HepG2 (cell line): Measurements from ENCODE around the gene CSH1. TPM values are rescaled to one million over a fixed set of nuclear protein-coding genes. Genes with fewer than 3 reads are reported as not detected.

ENCODE experiments used
- ATAC-seq: fragments of 200-7000 bp; cut with Tn5 transposase; 3 replicates; pipeline ENCODE4 v1.9.1; 2020; ENCODE audit warnings: mild to moderate bottlenecking, moderate library complexity
- BruUV-seq: library from RNA; stranded (reverse); fragments of 400-500 nt; replicated peaks from 2 replicates; lab custom pipeline; 2021; lab: Mats Ljungman, UMichigan
- CTCF ChIA-PET: fragments of 300-600 bp; formaldehyde crosslinking; extraction: SDS; loops from one replicate; lab custom pipeline; 2021; ENCODE audit warnings: low total read pairs, inconsistent platforms, low intra/inter-chr PET ratio; lab: Yijun Ruan, JAX
- POLR2A ChIA-PET: fragments of 350-600 bp; sonication (Branson Sonifier 250); formaldehyde crosslinking; loops from one replicate; lab custom pipeline; 2020; ENCODE audit warnings: antibody characterized with exemption, inconsistent platforms; lab: Yijun Ruan, JAX
- DNase-seq: peaks from one replicate; pipeline ENCODE4 v3.0.0-alpha.2; 2015; ENCODE audit warnings: low spot score
- FAIRE-seq: peaks from 3 replicates; lab custom pipeline; 2011; peaks lifted over from hg19 to GRCh38; lab: Jason Lieb, UNC
- H2AFZ ChIP-seq: one replicate; pipeline ENCODE4 v1.6.1; 2011; ENCODE audit warnings: low read length, inconsistent platforms
- H3K27ac ChIP-seq: fragments of 300-600 bp; 3 replicates; pipeline ENCODE4 v1.8.0; 2011; ENCODE audit warnings: mixed run types, mild to moderate bottlenecking, mixed read lengths, low read length, inconsistent platforms; ENCODE audit not compliant: insufficient read depth; ENCODE audit errors: extremely low read length
- H3K27me3 ChIP-seq, 2 experiments: fragments of 200-600 bp in 1 of 2; 2 replicates in 1 of 2; 3 replicates in 1 of 2; pipeline versions ENCODE4 v1.6.0 to v1.8.0; 2011; ENCODE audit warnings: low read length in 2 of 2, mild to moderate bottlenecking in 2 of 2, moderate library complexity in 2 of 2, inconsistent platforms in 1 of 2; ENCODE audit not compliant: insufficient read depth in 2 of 2, control insufficient read depth in 1 of 2
- H3K36me3 ChIP-seq, 2 experiments: fragments of 200-600 bp in 1 of 2; replicated peaks in 1 of 2; 2 replicates in 1 of 2; 3 replicates in 1 of 2; pipeline versions ENCODE4 v1.5.1 to v1.8.0; 2011; ENCODE audit warnings: low read length in 2 of 2, inconsistent platforms in 1 of 2; ENCODE audit not compliant: insufficient read depth in 2 of 2, control insufficient read depth in 1 of 2
- H3K4me1 ChIP-seq: 2 replicates; pipeline ENCODE4 v1.5.1; 2012; ENCODE audit warnings: low read length, inconsistent platforms; ENCODE audit not compliant: insufficient read depth
- H3K4me2 ChIP-seq: 2 replicates; pipeline ENCODE4 v1.6.0; 2011; ENCODE audit warnings: low read depth, low read length, inconsistent platforms
- H3K4me3 ChIP-seq, 3 experiments: fragments of 200-600 bp in 1 of 3; sonication (generic), shearing (Covaris generic) in 1 of 3; replicated peaks in 1 of 3; 2 replicates each; pipeline ENCODE4 v1.5.1; 2011 to 2016; ENCODE audit warnings: low read length in 3 of 3, inconsistent platforms in 2 of 3, low read depth in 2 of 3, mild to moderate bottlenecking in 2 of 3, control low read depth in 1 of 3, mixed read lengths in 1 of 3; ENCODE audit not compliant: insufficient read depth in 1 of 3
- H3K79me2 ChIP-seq: one replicate; pipeline ENCODE4 v1.6.1; 2011; ENCODE audit warnings: low read length, inconsistent platforms; ENCODE audit not compliant: insufficient read depth
- H3K9ac ChIP-seq: 2 replicates; pipeline ENCODE4 v1.6.0; 2011; ENCODE audit warnings: mild to moderate bottlenecking, low read depth, low read length, inconsistent platforms; ENCODE audit not compliant: insufficient read depth
- H3K9me3 ChIP-seq: 2 replicates; pipeline ENCODE4 v1.5.1; 2012; ENCODE audit warnings: mild to moderate bottlenecking, low read length
- H4K20me1 ChIP-seq: 2 replicates; pipeline ENCODE4 v1.6.0; 2011; ENCODE audit warnings: inconsistent platforms, mild to moderate bottlenecking, low read length, moderate library complexity; ENCODE audit not compliant: insufficient read depth
- ATF4 ChIP-seq, 2 experiments: fragments of 450-650 bp in 1 of 2; sonication (generic) in 1 of 2; formaldehyde crosslinking; IDR thresholded peaks; 2 replicates each; pipeline versions ENCODE4 v1.5.0 to v1.8.0; 2020 to 2022; ENCODE audit warnings: mild to moderate bottlenecking in 1 of 2, missing genetic modification reagents in 1 of 2
- DPF2 ChIP-seq: sonication (generic); formaldehyde crosslinking; IDR thresholded peaks from 2 replicates; pipeline ENCODE4 v1.4.0; 2020; ENCODE audit warnings: mild to moderate bottlenecking, low read depth, missing genetic modification reagents, borderline replicate concordance
- FLYWCH1 ChIP-seq: sonication (generic); formaldehyde crosslinking; IDR thresholded peaks from 2 replicates; pipeline ENCODE4 v1.8.1; 2023; ENCODE audit warnings: mild to moderate bottlenecking, missing genetic modification reagents
- FOSL2 ChIP-seq: sonication (generic); formaldehyde crosslinking; IDR thresholded peaks from 2 replicates; pipeline ENCODE4 v1.4.0; 2020; ENCODE audit warnings: missing genetic modification reagents
- GTF2F1 ChIP-seq: fragments of 150-350 bp; IDR thresholded peaks from 2 replicates; pipeline ENCODE4 v1.6.1; 2014; ENCODE audit warnings: low read length
- MED1 ChIP-seq: sonication (generic); formaldehyde crosslinking; IDR thresholded peaks from 2 replicates; pipeline ENCODE4 v1.4.0; 2020; ENCODE audit warnings: missing genetic modification reagents
- RERE ChIP-seq: IDR thresholded peaks from 2 replicates; pipeline ENCODE4 v1.6.1; 2016; ENCODE audit warnings: low read depth, missing genetic modification reagents, missing compliant biosample characterization
- SIN3A ChIP-seq: IDR thresholded peaks from 2 replicates; pipeline ENCODE4 v1.6.1; 2011; ENCODE audit warnings: low read depth, mild to moderate bottlenecking, control low read depth, low read length, borderline replicate concordance
- SRSF4 ChIP-seq: fragments of 200-400 bp; formaldehyde crosslinking; IDR thresholded peaks from one replicate; pipeline ENCODE4 v1.6.1; 2018; ENCODE audit warnings: mild to moderate bottlenecking, low read depth, low read length, moderate library complexity; ENCODE audit not compliant: poor library complexity, severe bottlenecking
- ZNF136 ChIP-seq: sonication (generic); formaldehyde crosslinking; IDR thresholded peaks from 2 replicates; pipeline ENCODE4 v1.8.1; 2022; ENCODE audit warnings: low read depth, mild to moderate bottlenecking, moderate library complexity, missing genetic modification reagents
- ZNF556 ChIP-seq: sonication (generic); formaldehyde crosslinking; IDR thresholded peaks from 2 replicates; pipeline ENCODE4 v1.4.0; 2020; ENCODE audit warnings: mild to moderate bottlenecking, missing genetic modification reagents, borderline replicate concordance
- ZNF562 ChIP-seq: sonication (generic); formaldehyde crosslinking; IDR thresholded peaks from 2 replicates; pipeline ENCODE4 v1.8.0; 2022; ENCODE audit warnings: missing genetic modification reagents, borderline replicate concordance
- ZNF567 ChIP-seq: sonication (generic); formaldehyde crosslinking; IDR thresholded peaks from 2 replicates; pipeline ENCODE4 v1.8.1; 2023; ENCODE audit warnings: mild to moderate bottlenecking, missing genetic modification reagents, borderline replicate concordance
- ZNF777 ChIP-seq: sonication (generic); formaldehyde crosslinking; IDR thresholded peaks from 2 replicates; pipeline ENCODE4 v1.4.0; 2020; ENCODE audit warnings: missing genetic modification reagents
- ZSCAN21 ChIP-seq: sonication (generic); formaldehyde crosslinking; IDR thresholded peaks from 2 replicates; pipeline ENCODE4 v1.8.0; 2022; ENCODE audit warnings: mild to moderate bottlenecking, missing genetic modification reagents, moderate library complexity, borderline replicate concordance
- WGBS: methylation state at CpG from one replicate; pipeline ENCODE4 v1.1.6; 2017; ENCODE audit warnings: low lambda C conversion rate; 5-methylcytosine and 5-hydroxymethylcytosine counted together
- in situ Hi-C: cut with HindIII; loops from 2 replicates; pipeline ENCODE4 v1.10.0; 2017; ENCODE audit warnings: low pct_unique_long_range_greater_than_20kb; ENCODE audit not compliant: extremely low pct_ligation_motif_present
- intact Hi-C: fragments of 100-400 bp; cut with micrococcal nuclease; formaldehyde crosslinking; loops from one replicate; pipeline ENCODE4 v1.10.0; 2022; ENCODE audit not compliant: unreplicated experiment
- polyA plus RNA-seq, 8 experiments: library from polyadenylated mRNA; depleted of rRNA in 3 of 8; stranded (reverse) in 7 of 8; unstranded in 1 of 8; fragments of >200 nt; fragmentation: Illumina TruSeq in 4 of 8; extraction: Trizol in 4 of 8; gene quantifications; 2 replicates each; pipeline versions ENCODE4 v1.2.1 to v1.2.3, GENCODE V29; 2011 to 2016; ENCODE audit warnings: low read depth in 4 of 8, missing spikeins in 1 of 8, mixed read lengths in 1 of 8; ENCODE audit not compliant: insufficient read depth in 1 of 8
- total RNA-seq, 5 experiments: library from RNA; depleted of rRNA; stranded (reverse); fragments of >200 nt; fragmentation: Illumina TruSeq; extraction: Trizol; gene quantifications; 2 replicates each; pipeline ENCODE4 v1.2.3, GENCODE V29; 2016; ENCODE audit warnings: low read depth in 1 of 5
- TF ChIP-seq, protein P1 (sequence below): sonication (generic); formaldehyde crosslinking; IDR thresholded peaks from 2 replicates; pipeline ENCODE4 v1.5.1; 2020; ENCODE audit warnings: missing genetic modification reagents, mild to moderate bottlenecking, borderline replicate concordance

The CSH1 gene
- total and polyA plus RNA-seq, 2 of the 13 experiments (the other 11 are each of a cell fraction or from before 2014, with no cell fraction given), result not detected

GRCh38 chr17:63910096-63910495, 13.7 kb upstream of the CSH1 start:
- Histone ChIP-seq H3K4me1 (peaks cover 10% of the 10 kb centered on the region), H3K36me3 (no peaks in the 10 kb centered on the region), H4K20me1 (no peaks in the 10 kb centered on the region), H3K79me2 (no peaks in the 10 kb centered on the region), H2AFZ (no peak overlapping the region), H3K4me2 (no peak overlapping the region), H3K27me3 (peaks cover 4 to 40% of the 10 kb centered on the region in 2 experiments; a peak in 4 of 5 replicates), H3K9me3 (no peaks in the 10 kb centered on the region), H3K27ac (no peak overlapping the region), H3K4me3 (no peak overlapping the region), H3K9ac (no peak overlapping the region)
- no peak for ATAC-seq
- ChIA-PET CTCF (interaction anchor here (1.9 kb wide), 1 partner anchor 41 kb away, joined by 6 read pairs; no protein-coding TSS in a partner anchor), POLR2A (no interaction called here)
- no TSS peak for BruUV-seq
- in situ Hi-C loops (loop anchor here (5.0 kb wide), 1 partner anchor 37 kb away; no protein-coding TSS in a partner anchor), intact Hi-C loops (loop anchor here (10.0 kb wide), 1 partner anchor 225 kb away; the partner anchor contains the start of gene ERN1)
- whole genome bisulfite sequencing, result 25% methylated on average over 9 of the region's 14 CpGs
- no peak for FAIRE-seq
- DNase-seq, result no peak
- TF ChIP-seq ATF4 (CRISPR knock-in tag; IDR thresholded peaks at IDR 0.05) (no peak), FOSL2 (no peak), DPF2 (CRISPR knock-in tag) (no peak), ZSCAN21 (CRISPR knock-in tag) (no peak), ZNF777 (CRISPR knock-in tag) (no peak), ZNF562 (CRISPR knock-in tag) (no peak), ZNF556 (no peak), SIN3A (no peak), GTF2F1 (no peak), FLYWCH1 (CRISPR knock-in tag) (no peak), ZNF567 (CRISPR knock-in tag) (no peak), RERE (CRISPR knock-in tag) (no peak), MED1 (no peak), ZNF136 (no peak), SRSF4 (no peak)
- TF ChIP-seq, protein P1, sequence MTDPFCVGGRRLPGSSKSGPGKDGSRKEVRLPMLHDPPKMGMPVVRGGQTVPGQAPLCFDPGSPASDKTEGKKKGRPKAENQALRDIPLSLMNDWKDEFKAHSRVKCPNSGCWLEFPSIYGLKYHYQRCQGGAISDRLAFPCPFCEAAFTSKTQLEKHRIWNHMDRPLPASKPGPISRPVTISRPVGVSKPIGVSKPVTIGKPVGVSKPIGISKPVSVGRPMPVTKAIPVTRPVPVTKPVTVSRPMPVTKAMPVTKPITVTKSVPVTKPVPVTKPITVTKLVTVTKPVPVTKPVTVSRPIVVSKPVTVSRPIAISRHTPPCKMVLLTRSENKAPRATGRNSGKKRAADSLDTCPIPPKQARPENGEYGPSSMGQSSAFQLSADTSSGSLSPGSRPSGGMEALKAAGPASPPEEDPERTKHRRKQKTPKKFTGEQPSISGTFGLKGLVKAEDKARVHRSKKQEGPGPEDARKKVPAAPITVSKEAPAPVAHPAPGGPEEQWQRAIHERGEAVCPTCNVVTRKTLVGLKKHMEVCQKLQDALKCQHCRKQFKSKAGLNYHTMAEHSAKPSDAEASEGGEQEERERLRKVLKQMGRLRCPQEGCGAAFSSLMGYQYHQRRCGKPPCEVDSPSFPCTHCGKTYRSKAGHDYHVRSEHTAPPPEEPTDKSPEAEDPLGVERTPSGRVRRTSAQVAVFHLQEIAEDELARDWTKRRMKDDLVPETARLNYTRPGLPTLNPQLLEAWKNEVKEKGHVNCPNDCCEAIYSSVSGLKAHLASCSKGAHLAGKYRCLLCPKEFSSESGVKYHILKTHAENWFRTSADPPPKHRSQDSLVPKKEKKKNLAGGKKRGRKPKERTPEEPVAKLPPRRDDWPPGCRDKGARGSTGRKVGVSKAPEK (CRISPR knock-in tag), result no peak
